ENCODE measurements around the gene TM9SF2.

The TM9SF2 gene

DNA sequence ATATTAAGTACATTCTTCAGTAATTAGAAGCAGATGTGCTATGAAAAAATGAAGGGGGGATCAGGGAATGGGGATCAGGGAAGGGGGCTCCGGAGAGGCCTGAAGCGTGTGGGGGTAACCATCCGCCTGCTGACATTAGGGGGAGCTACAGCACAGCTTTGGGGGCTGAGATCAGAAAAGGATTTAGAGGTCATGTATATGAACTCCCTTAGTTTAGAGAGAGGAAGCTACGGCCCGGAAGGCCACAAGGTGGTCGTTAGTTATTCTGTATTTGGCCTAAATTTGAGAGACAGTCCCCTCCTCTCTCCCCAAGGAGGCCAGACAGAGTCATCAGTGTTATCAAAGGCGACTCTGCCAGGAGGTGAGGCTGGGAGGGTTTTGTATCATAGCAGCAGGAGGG lies 99.0 kb downstream of the TM9SF2 start:
- TF ChIP-seq, protein P1, sequence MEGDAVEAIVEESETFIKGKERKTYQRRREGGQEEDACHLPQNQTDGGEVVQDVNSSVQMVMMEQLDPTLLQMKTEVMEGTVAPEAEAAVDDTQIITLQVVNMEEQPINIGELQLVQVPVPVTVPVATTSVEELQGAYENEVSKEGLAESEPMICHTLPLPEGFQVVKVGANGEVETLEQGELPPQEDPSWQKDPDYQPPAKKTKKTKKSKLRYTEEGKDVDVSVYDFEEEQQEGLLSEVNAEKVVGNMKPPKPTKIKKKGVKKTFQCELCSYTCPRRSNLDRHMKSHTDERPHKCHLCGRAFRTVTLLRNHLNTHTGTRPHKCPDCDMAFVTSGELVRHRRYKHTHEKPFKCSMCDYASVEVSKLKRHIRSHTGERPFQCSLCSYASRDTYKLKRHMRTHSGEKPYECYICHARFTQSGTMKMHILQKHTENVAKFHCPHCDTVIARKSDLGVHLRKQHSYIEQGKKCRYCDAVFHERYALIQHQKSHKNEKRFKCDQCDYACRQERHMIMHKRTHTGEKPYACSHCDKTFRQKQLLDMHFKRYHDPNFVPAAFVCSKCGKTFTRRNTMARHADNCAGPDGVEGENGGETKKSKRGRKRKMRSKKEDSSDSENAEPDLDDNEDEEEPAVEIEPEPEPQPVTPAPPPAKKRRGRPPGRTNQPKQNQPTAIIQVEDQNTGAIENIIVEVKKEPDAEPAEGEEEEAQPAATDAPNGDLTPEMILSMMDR (IDR thresholded peaks at IDR 0.05; ENCODE audit: insufficient read depth, low read length, poor library complexity, severe bottlenecking), result peak; percentile 13
- Histone ChIP-seq H3K36me3 (ENCODE audit: control insufficient read depth, insufficient read depth, low read length) (no peaks in the 10 kb centered on the region), H3K4me3 (replicated peaks; ENCODE audit: low read depth, low read length) (no peak overlapping the region), H3K27me3 (replicated peaks; ENCODE audit: control insufficient read depth, insufficient read depth, low read length) (no peaks in the 10 kb centered on the region)
- DNase-seq (ENCODE audit: extremely low read depth, insufficient read length), result no peak

DNA sequence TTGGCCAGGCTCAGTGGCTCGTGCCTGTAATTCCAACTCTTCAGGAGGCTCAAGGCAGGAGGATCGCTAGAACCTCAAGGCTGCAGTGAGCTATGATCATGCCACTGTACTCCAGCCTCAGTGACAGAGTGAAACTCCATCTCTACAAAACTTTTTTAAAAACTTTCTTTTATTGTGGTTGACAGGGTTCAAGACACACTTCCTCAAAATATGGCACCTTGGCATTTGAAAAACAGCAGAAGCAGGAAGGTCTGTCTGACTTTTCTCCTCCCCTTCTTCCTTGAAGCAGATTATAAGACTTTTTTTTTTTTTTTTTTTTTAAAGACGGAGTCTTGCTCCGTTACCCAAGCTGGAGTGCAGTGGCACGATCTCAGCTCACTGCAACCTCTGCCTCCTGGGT lies 100.3 kb downstream of the TM9SF2 start:
- Histone ChIP-seq H3K36me3 (ENCODE audit: control insufficient read depth, insufficient read depth, low read length) (no peaks in the 10 kb centered on the region), H3K4me3 (replicated peaks; ENCODE audit: low read depth, low read length) (no peak overlapping the region), H3K27me3 (replicated peaks; ENCODE audit: control insufficient read depth, insufficient read depth, low read length) (no peaks in the 10 kb centered on the region)
- TF ChIP-seq, protein P1 (IDR thresholded peaks at IDR 0.05; ENCODE audit: insufficient read depth, low read length, poor library complexity, severe bottlenecking), result no peak
- no peak for DNase-seq (ENCODE audit: extremely low read depth, insufficient read length)

DNA sequence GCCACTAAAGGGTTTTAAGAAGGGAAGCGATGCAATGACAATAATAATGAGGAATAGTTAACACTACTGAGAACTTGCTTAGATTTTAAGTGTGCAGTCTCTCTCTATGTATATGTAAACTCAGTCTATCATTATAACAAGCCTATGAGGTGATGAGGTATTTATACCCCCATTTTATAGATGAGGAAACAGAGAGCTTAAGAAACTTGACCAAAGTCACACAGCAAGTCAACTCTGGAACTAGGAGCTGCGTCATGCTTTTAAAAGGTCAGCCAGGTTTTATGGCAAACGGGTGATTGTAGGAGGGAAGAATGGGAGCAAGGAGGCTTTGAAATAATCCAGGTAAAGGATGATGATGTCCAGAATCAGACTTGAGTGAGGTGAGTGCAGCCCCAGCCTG lies 103.4 kb downstream of the TM9SF2 start:
- Histone ChIP-seq H3K27me3 (replicated peaks; ENCODE audit: control insufficient read depth, insufficient read depth, low read length) (no peaks in the 10 kb centered on the region), H3K4me3 (replicated peaks; ENCODE audit: low read depth, low read length) (no peak overlapping the region), H3K36me3 (ENCODE audit: control insufficient read depth, insufficient read depth, low read length) (no peaks in the 10 kb centered on the region)
- TF ChIP-seq, protein P1 (IDR thresholded peaks at IDR 0.05; ENCODE audit: insufficient read depth, low read length, poor library complexity, severe bottlenecking), result no peak
- DNase-seq (ENCODE audit: extremely low read depth, insufficient read length), result no peak

DNA sequence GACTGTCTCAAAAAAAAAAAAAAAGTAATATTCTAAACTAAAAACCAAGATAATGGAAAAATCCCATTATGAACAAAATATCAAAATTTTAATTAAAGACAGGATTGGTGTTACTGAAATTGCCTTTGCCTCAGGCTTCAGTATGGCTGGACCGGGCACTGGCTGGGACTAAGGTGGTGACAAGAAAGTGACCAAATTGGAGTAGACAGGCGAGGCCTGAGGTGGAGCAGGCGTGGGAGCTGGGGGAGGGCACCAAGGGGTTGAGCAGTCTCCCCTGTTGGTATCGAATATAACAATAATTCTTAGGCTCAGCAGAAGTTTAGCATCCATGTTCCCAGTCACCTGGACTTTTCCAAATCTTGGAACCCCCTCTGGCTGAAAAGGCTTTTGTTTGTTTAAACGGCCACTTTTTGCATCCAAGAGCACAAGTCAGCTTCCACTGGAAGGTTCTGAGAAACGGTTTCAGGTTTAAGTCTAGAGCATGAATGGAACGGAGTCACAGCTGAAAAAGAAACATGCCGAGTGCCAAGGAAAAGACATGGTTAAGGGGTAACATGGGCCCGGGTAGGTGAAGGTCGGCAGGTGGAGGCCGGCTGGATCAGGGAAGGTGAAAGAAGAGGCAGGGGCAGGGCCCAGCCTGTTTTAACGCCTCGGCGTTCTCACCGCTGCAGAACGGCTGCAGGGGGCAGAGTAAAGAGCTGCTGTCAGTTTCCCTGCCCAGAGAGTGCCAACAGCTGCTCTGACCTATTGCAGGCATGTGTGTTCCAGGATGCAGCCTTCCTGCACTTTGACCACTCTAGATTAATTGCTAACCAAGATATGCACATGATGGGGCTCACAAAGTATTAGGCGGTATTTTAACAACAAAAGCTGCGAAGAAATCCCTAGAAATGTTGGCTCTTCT lies 104.4 kb downstream of the TM9SF2 start:
- H3K27me3 ChIP-seq (replicated peaks; ENCODE audit: control insufficient read depth, insufficient read depth, low read length), result no peaks in the 10 kb centered on the region
- H3K36me3 ChIP-seq (ENCODE audit: control insufficient read depth, insufficient read depth, low read length), result no peaks in the 10 kb centered on the region
- peak overlapping the region; percentile 62 for H3K4me3 ChIP-seq (replicated peaks; ENCODE audit: low read depth, low read length)
- TF ChIP-seq, protein P1 (IDR thresholded peaks at IDR 0.05; ENCODE audit: insufficient read depth, low read length, poor library complexity, severe bottlenecking), result peak; percentile 47
- DNase-seq (ENCODE audit: extremely low read depth, insufficient read length), result peak; percentile 50

DNA sequence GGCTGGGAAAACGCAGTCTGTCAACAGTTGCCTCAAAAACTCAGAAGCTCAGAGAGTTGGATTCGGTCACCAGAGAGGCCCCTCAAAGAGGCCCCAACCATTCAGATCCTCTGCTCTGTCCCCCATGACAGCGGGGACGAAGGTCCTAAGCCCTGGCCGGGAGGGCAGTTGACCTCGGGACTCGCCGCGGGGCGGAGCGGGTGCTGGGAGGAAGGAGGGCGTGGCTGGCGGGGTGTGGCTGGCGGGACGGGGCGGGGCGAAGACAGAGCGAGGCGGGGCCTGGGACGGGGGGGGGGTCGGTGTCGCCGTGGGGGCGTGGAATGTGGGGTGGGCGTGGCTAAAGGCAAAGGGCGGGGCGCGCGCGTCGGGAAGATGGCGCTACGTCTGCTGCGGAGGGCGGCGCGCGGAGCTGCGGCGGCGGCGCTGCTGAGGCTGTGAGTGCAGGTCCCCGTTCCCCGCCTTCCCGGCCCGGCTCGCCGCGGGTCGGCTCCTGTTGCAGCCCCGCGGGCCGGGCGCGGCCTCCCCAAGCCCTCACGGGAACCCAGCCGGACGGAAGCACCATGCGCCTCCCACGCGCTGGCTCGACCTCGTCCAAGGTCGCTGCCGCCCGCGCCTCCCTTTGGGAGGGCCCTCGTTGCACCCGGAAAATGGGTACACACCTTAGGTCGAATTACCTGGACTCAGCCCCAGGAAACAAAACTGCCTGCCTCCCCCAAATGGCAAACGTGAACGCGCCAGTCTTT lies 105.2 kb downstream of the TM9SF2 start, which contains the start of gene CLYBL:
CLYBL (plus strand) TSS at position 367 of the 743 bp plus-strand sequence.
- DNase-seq (ENCODE audit: extremely low read depth, insufficient read length), result peak; percentile 91
- Histone ChIP-seq H3K4me3 (replicated peaks; ENCODE audit: low read depth, low read length) (peak within 1 kb of the TSS; percentile 83), H3K27me3 (replicated peaks; ENCODE audit: control insufficient read depth, insufficient read depth, low read length) (no peaks in the 10 kb centered on the region), H3K36me3 (ENCODE audit: control insufficient read depth, insufficient read depth, low read length) (no peaks in the 10 kb centered on the region)
- TF ChIP-seq, protein P1 (IDR thresholded peaks at IDR 0.05; ENCODE audit: insufficient read depth, low read length, poor library complexity, severe bottlenecking), result no peak
